ENCODE measurements around the gene LSS.

- TF ChIP-seq, protein P1, sequence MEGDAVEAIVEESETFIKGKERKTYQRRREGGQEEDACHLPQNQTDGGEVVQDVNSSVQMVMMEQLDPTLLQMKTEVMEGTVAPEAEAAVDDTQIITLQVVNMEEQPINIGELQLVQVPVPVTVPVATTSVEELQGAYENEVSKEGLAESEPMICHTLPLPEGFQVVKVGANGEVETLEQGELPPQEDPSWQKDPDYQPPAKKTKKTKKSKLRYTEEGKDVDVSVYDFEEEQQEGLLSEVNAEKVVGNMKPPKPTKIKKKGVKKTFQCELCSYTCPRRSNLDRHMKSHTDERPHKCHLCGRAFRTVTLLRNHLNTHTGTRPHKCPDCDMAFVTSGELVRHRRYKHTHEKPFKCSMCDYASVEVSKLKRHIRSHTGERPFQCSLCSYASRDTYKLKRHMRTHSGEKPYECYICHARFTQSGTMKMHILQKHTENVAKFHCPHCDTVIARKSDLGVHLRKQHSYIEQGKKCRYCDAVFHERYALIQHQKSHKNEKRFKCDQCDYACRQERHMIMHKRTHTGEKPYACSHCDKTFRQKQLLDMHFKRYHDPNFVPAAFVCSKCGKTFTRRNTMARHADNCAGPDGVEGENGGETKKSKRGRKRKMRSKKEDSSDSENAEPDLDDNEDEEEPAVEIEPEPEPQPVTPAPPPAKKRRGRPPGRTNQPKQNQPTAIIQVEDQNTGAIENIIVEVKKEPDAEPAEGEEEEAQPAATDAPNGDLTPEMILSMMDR (conservative IDR thresholded peaks at IDR 0.05 in 1 of 2, IDR thresholded peaks at IDR 0.05 in 1 of 2; ENCODE audit: extremely low read depth in 1 of 2, insufficient read depth in 1 of 2, low read depth in 1 of 2, low read length in 2 of 2): no peak
- no peak for TF ChIP-seq EZH2 (IDR thresholded peaks at IDR 0.05; ENCODE audit: borderline replicate concordance, low read length)
Measured at GRCh38 chr21:46182548-46183336, 45.8 kb downstream of the LSS start.
